Measurements from ENCODE around the gene BEST1. TPM values are rescaled to one million over a fixed set of nuclear protein-coding genes. Genes with fewer than 3 reads are reported as not detected.

Gene BEST1
- total RNA-seq, 1 experiment from 2014 or later, result 0.17 TPM

DNA sequence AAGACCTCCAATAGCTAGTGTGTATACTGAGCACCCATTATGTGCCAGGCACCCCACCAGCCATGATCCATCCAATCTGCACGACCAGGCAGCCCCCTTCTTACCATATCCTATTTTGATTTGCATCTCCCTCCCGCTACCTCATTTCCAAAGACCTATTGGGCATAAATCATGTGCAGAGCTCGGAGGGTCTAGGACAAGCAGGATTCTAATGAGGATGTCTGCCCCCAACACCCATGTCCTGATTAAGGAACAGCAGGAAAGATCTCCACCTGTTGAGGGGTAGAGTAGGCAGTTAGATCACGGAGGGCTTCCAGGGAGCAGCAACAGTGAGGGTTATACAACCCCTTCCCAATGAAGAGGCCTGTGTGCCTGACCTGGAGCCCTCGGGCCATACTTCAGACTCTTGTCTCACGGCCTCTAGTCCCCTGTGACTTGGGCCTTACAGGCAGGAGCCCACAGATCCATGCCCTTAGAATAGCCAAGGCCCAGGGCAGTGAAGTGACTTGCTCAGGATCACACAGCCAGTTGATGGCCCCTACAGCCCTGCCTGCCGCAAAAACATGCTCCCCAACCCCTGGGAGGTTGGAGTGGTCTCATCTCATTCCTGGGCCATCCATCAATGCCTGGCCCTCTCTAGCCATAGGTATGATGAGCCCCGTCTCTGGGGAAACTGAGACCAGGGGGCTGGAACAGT is 36.3 kb upstream of the BEST1 start:
- CTCF ChIA-PET, result interaction anchor here (1.7 to 5.5 kb wide), 4 partner anchors 9 to 168 kb away, joined by 6 to 52 read pairs (median 22); no protein-coding TSS in a partner anchor
- DNase-seq (ENCODE audit: low spot score) (no peak), ATAC-seq (no peak)
- H3K27me3 Mint-ChIP-seq (ENCODE audit: low read depth), result peaks cover 31% of the 10 kb centered on the region
- no peak overlapping the region for H3K4me3 Mint-ChIP-seq
- peaks cover 23% of the 10 kb centered on the region for H3K4me1 Mint-ChIP-seq
- H3K27ac Mint-ChIP-seq, result no peak overlapping the region
- POLR2A ChIA-PET, result no interaction called here
- TF ChIP-seq TP53 (CRISPR knock-in tag; IDR thresholded peaks at IDR 0.05), result no peak
- no peak for TF ChIP-seq SP1 (CRISPR knock-in tag; conservative IDR thresholded peaks at IDR 0.05)
- TF ChIP-seq IRF2 (CRISPR knock-in tag; IDR thresholded peaks at IDR 0.05; ENCODE audit: borderline replicate concordance, low read depth), result no peak
- no peak for TF ChIP-seq NFYB (CRISPR knock-in tag; conservative IDR thresholded peaks at IDR 0.05; ENCODE audit: low read depth)
- no peak for TF ChIP-seq KAT7 (CRISPR knock-in tag; IDR thresholded peaks at IDR 0.05; ENCODE audit: borderline replicate concordance)
- no peak for TF ChIP-seq SMAD3 (CRISPR knock-in tag; IDR thresholded peaks at IDR 0.05; ENCODE audit: borderline replicate concordance)
- TF ChIP-seq, protein P1, sequence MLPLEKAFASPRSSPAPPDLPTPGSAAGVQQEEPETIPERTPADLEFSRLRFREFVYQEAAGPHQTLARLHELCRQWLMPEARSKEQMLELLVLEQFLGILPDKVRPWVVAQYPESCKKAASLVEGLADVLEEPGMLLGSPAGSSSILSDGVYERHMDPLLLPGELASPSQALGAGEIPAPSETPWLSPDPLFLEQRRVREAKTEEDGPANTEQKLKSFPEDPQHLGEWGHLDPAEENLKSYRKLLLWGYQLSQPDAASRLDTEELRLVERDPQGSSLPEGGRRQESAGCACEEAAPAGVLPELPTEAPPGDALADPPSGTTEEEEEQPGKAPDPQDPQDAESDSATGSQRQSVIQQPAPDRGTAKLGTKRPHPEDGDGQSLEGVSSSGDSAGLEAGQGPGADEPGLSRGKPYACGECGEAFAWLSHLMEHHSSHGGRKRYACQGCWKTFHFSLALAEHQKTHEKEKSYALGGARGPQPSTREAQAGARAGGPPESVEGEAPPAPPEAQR (CRISPR knock-in tag; IDR thresholded peaks at IDR 0.05), result no peak
- H3K9me3 Mint-ChIP-seq, result no peaks in the 10 kb centered on the region
- no peaks in the 10 kb centered on the region for H3K36me3 Mint-ChIP-seq

DNA sequence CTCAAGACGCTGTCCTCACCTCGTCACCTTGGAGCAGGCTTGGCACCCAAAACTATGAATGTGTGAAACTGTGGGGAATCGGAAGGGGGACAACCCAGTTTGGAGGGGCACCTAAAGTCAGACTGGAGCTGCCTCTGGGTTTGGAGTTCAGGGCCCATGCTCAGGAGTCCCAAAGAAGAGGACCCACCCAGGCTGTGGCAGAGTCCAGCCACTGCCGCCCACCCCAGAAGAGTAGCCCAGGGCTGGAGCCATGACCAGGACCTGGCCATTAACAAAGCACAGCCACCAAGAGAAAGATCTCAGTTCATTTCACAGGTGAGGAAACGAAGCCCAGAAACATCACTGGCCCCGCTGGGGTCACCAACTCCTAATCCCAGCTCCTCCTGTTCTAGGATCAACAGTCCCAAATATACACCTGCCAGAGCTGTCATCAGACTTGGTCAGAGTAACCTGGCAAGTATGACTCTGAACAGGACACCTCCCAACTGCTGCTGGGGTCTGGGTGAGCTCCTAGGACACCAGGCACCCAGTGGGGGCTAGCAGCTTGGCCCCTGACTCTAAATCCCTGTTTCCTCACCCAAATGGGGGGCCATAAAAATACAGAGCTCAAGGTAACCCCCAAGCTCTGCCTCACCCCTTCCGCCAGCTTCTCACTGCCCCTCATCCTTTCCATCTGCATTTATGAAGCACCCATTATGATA is 35.5 kb upstream of the BEST1 start:
- ChIA-PET POLR2A (no interaction called here), CTCF (interaction anchor here (1.4 to 5.5 kb wide), 4 partner anchors 15 to 193 kb away, joined by 4 to 52 read pairs (median 22); no protein-coding TSS in a partner anchor)
- no peak for DNase-seq (ENCODE audit: low spot score)
- TF ChIP-seq IRF2 (CRISPR knock-in tag; IDR thresholded peaks at IDR 0.05; ENCODE audit: borderline replicate concordance, low read depth), result no peak
- TF ChIP-seq, protein P2, sequence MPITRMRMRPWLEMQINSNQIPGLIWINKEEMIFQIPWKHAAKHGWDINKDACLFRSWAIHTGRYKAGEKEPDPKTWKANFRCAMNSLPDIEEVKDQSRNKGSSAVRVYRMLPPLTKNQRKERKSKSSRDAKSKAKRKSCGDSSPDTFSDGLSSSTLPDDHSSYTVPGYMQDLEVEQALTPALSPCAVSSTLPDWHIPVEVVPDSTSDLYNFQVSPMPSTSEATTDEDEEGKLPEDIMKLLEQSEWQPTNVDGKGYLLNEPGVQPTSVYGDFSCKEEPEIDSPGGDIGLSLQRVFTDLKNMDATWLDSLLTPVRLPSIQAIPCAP (CRISPR knock-in tag; IDR thresholded peaks at IDR 0.05), result no peak
- TF ChIP-seq NR3C1 (CRISPR knock-in tag; conservative IDR thresholded peaks at IDR 0.05; ENCODE audit: low read depth), result no peak
- TF ChIP-seq PRRX2 (CRISPR knock-in tag; IDR thresholded peaks at IDR 0.05), result no peak
- no peak for TF ChIP-seq MYBL2 (CRISPR knock-in tag; IDR thresholded peaks at IDR 0.05)
- TF ChIP-seq ZNF121 (CRISPR knock-in tag; IDR thresholded peaks at IDR 0.05), result no peak
- no peak for TF ChIP-seq ZNF396 (CRISPR knock-in tag; IDR thresholded peaks at IDR 0.05; ENCODE audit: borderline replicate concordance)
- TF ChIP-seq NFE2L1 (CRISPR knock-in tag; IDR thresholded peaks at IDR 0.05), result no peak
- TF ChIP-seq ZNF423 (CRISPR knock-in tag; IDR thresholded peaks at IDR 0.05), result no peak
- TF ChIP-seq, protein P3, sequence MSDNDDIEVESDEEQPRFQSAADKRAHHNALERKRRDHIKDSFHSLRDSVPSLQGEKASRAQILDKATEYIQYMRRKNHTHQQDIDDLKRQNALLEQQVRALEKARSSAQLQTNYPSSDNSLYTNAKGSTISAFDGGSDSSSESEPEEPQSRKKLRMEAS (CRISPR knock-in tag; IDR thresholded peaks at IDR 0.05), result no peak
- TF ChIP-seq MXD4 (CRISPR knock-in tag; IDR thresholded peaks at IDR 0.05; ENCODE audit: borderline replicate concordance), result no peak
- TF ChIP-seq JUN (CRISPR knock-in tag; IDR thresholded peaks at IDR 0.05), result no peak
- TF ChIP-seq, protein P4, sequence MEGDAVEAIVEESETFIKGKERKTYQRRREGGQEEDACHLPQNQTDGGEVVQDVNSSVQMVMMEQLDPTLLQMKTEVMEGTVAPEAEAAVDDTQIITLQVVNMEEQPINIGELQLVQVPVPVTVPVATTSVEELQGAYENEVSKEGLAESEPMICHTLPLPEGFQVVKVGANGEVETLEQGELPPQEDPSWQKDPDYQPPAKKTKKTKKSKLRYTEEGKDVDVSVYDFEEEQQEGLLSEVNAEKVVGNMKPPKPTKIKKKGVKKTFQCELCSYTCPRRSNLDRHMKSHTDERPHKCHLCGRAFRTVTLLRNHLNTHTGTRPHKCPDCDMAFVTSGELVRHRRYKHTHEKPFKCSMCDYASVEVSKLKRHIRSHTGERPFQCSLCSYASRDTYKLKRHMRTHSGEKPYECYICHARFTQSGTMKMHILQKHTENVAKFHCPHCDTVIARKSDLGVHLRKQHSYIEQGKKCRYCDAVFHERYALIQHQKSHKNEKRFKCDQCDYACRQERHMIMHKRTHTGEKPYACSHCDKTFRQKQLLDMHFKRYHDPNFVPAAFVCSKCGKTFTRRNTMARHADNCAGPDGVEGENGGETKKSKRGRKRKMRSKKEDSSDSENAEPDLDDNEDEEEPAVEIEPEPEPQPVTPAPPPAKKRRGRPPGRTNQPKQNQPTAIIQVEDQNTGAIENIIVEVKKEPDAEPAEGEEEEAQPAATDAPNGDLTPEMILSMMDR (IDR thresholded peaks at IDR 0.05), result no peak
- TF ChIP-seq NFATC4 (CRISPR knock-in tag; IDR thresholded peaks at IDR 0.05), result no peak
- TF ChIP-seq, protein P5, sequence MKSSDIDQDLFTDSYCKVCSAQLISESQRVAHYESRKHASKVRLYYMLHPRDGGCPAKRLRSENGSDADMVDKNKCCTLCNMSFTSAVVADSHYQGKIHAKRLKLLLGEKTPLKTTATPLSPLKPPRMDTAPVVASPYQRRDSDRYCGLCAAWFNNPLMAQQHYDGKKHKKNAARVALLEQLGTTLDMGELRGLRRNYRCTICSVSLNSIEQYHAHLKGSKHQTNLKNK (CRISPR knock-in tag; IDR thresholded peaks at IDR 0.05), result no peak
- TF ChIP-seq, protein P6, sequence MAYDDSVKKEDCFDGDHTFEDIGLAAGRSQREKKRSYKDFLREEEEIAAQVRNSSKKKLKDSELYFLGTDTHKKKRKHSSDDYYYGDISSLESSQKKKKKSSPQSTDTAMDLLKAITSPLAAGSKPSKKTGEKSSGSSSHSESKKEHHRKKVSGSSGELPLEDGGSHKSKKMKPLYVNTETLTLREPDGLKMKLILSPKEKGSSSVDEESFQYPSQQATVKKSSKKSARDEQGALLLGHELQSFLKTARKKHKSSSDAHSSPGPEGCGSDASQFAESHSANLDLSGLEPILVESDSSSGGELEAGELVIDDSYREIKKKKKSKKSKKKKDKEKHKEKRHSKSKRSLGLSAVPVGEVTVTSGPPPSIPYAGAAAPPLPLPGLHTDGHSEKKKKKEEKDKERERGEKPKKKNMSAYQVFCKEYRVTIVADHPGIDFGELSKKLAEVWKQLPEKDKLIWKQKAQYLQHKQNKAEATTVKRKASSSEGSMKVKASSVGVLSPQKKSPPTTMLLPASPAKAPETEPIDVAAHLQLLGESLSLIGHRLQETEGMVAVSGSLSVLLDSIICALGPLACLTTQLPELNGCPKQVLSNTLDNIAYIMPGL (CRISPR knock-in tag; IDR thresholded peaks at IDR 0.05), result no peak
- no peaks in the 10 kb centered on the region for H3K9me3 Mint-ChIP-seq
- no peak overlapping the region for H3K27ac Mint-ChIP-seq
- H3K4me1 Mint-ChIP-seq, result peaks cover 16% of the 10 kb centered on the region
- H3K36me3 Mint-ChIP-seq, result no peaks in the 10 kb centered on the region
- H3K4me3 Mint-ChIP-seq, result no peak overlapping the region
- no peak for ATAC-seq
- peaks cover 36% of the 10 kb centered on the region for H3K27me3 Mint-ChIP-seq (ENCODE audit: low read depth)

Measured in WTC11 (cell line).